Skeletal muscle satellite cell (primary cell): ENCODE data around the gene LGALS12.

Experiments used
- H3K27me3 ChIP-seq: 2 replicates; pipeline ENCODE4 v1.7.0; 2013; ENCODE audit warnings: low read length; ENCODE audit not compliant: control insufficient read depth, insufficient read depth
- H3K36me3 ChIP-seq: 2 replicates; pipeline ENCODE4 v1.7.0; 2013; ENCODE audit warnings: mild to moderate bottlenecking, control low read depth, low read length; ENCODE audit not compliant: insufficient read depth
- H3K4me1 ChIP-seq: 2 replicates; pipeline ENCODE4 v1.7.0; 2013; ENCODE audit warnings: low read length; ENCODE audit not compliant: control insufficient read depth, insufficient read depth
- H3K4me2 ChIP-seq: 2 replicates; pipeline ENCODE4 v1.7.0; 2013; ENCODE audit warnings: mild to moderate bottlenecking, low read length
- H3K4me3 ChIP-seq: 2 replicates; pipeline ENCODE4 v1.7.0; 2013; ENCODE audit warnings: low read length
- H3K9ac ChIP-seq: 2 replicates; pipeline ENCODE4 v1.7.0; 2013; ENCODE audit warnings: mild to moderate bottlenecking, low read depth, low read length, moderate library complexity
- H3K9me3 ChIP-seq: replicated peaks from 2 replicates; pipeline ENCODE4 v1.7.0; 2013; ENCODE audit warnings: mild to moderate bottlenecking, control low read depth, low read length

The LGALS12 gene

DNA sequence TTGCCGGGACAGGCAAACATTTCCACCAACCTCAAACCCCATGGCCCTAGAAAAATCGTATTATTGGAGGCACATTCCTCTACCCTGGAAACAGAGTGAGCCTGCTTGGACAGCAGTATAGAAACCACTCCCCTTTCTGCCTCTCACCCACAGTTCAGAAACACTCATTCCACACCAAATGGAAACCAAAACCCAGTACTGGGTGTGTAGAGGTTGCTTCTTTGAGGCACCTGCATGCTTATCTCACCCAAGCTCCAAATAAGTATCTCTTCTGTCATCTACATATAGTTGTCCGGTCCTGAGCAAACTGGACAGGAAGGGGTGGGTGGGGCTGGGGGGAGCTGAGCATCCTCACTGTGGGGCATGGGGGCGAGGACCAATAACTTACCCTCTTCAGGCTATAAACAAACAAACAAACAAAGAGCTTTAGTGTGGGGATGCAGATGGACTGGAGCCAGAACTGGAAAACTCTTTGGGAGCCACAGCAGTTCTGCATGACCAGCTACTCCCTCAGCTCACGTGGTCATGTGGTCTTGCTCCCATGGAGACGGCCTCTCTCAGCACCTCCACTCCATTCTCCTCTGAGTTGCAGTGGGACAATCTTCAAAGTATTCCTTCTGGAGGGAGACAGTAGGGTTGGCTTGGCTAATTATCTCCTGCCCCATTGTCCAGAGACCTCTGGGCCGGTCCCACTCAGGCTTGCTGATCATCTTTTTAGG, 58.3 kb downstream of the LGALS12 start:
- Histone ChIP-seq H3K4me1 (peaks cover 27% of the 10 kb centered on the region), H3K4me2 (no peak overlapping the region), H3K4me3 (no peak overlapping the region), H3K9ac (no peak overlapping the region), H3K9me3 (no peaks in the 10 kb centered on the region), H3K27me3 (no peaks in the 10 kb centered on the region), H3K36me3 (no peaks in the 10 kb centered on the region)

DNA sequence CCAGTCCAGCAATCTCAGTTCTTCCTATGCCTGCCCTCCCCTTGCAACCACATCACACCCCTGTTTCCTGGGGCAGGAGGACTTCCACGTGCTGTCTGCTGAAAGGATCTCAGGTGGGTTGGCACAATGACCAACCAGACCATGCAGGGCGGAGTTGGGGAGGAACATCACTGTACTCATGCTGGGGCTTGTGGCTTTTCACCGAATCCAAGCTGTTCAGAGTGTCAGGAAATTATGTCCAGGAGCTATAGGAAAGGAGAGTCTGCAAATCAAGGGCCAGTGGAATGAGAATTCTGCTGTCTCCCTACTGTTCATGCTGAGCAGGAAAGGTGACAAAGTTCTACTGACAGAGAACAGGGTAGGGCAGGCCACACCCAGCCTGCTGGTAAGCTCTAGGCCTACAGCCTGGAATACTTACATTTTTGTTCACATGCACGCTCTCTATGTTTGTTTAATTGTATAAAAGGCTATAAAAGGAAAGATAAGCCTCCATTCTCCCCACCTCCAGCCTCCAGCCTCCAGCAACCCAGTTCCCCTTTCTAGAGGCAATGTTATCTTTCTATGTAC, 59.0 kb downstream of the LGALS12 start:
- Histone ChIP-seq H3K27me3 (no peaks in the 10 kb centered on the region), H3K9ac (no peak overlapping the region), H3K4me1 (peaks cover 27% of the 10 kb centered on the region), H3K4me2 (no peak overlapping the region), H3K9me3 (no peaks in the 10 kb centered on the region), H3K36me3 (no peaks in the 10 kb centered on the region), H3K4me3 (no peak overlapping the region)
